ENCODE results near the gene ABHD14A. TPM values are rescaled to one million over a fixed set of nuclear protein-coding genes. Genes with fewer than 3 reads are reported as not detected.
A peak's percentile ranks its signal among the peaks of the same experiment; 100 is the strongest.

The ABHD14A gene
- total and polyA plus RNA-seq, 2 of the 13 experiments (the other 11 are each of a cell fraction or from before 2014, with no cell fraction given): 29.5 to 46.9 TPM

- Histone ChIP-seq H3K4me3 (replicated peaks in 1 of 3; ENCODE audit: insufficient read depth in 1 of 3, low read depth in 2 of 3, low read length in 3 of 3) (peak overlapping the region in 1 of 3 experiments; percentile 42; a peak in 1 of 6 replicates), H3K27ac (ENCODE audit: extremely low read length, insufficient read depth, low read length) (no peak overlapping the region), H3K9me3 (ENCODE audit: low read length) (no peaks in the 10 kb centered on the region), H3K4me2 (ENCODE audit: low read depth, low read length) (peak overlapping the region; percentile 68), H3K36me3 (replicated peaks in 1 of 2; ENCODE audit: control insufficient read depth in 1 of 2, insufficient read depth in 2 of 2, low read length in 2 of 2) (no peaks in the 10 kb centered on the region), H4K20me1 (ENCODE audit: insufficient read depth, low read length) (no peaks in the 10 kb centered on the region), H3K27me3 (ENCODE audit: control insufficient read depth in 1 of 2, insufficient read depth in 2 of 2, low read length in 2 of 2) (peaks cover 0 to 37% of the 10 kb centered on the region in 2 experiments; a peak in 3 of 5 replicates), H3K9ac (ENCODE audit: insufficient read depth, low read depth, low read length) (no peak overlapping the region), H3K4me1 (ENCODE audit: insufficient read depth, low read length) (peaks cover 60% of the 10 kb centered on the region), H3K79me2 (ENCODE audit: insufficient read depth, low read length) (no peaks in the 10 kb centered on the region), H2AFZ (ENCODE audit: low read length) (no peak overlapping the region)
- CTCF ChIA-PET (ENCODE audit: low intra/inter-chr PET ratio, low total read pairs): interaction anchor here (0.7 to 9.0 kb wide), 7 partner anchors 51 to 146 kb away, joined by 3 to 110 read pairs (median 6); partner anchors contain the start of genes DUSP7, PARP3 and RRP9
- FAIRE-seq (peak; percentile 43), ATAC-seq (peak; percentile 83), DNase-seq (ENCODE audit: low spot score) (peak; percentile 78)
- in situ Hi-C loops (cut with HindIII; ENCODE audit: extremely low pct_ligation_motif_present, low pct_unique_long_range_greater_than_20kb) (loop anchor here (5.0 kb wide), 2 partner anchors 41 to 141 kb away; no protein-coding TSS in a partner anchor), intact Hi-C loops (cut with micrococcal nuclease; ENCODE audit: unreplicated experiment) (loop anchor here (1.0 kb wide), 1 partner anchor 122 kb away; no protein-coding TSS in a partner anchor)
- no TSS peak for BruUV-seq (replicated peaks)
- POLR2A ChIA-PET: interaction anchor here (1.7 kb wide), 1 partner anchor 153 kb away, joined by 4 read pairs; the partner anchor contains the start of gene POC1A
- 4% methylated on average over 8 of the region's 18 CpGs for WGBS (ENCODE audit: low lambda C conversion rate)
- TF ChIP-seq, protein P1, sequence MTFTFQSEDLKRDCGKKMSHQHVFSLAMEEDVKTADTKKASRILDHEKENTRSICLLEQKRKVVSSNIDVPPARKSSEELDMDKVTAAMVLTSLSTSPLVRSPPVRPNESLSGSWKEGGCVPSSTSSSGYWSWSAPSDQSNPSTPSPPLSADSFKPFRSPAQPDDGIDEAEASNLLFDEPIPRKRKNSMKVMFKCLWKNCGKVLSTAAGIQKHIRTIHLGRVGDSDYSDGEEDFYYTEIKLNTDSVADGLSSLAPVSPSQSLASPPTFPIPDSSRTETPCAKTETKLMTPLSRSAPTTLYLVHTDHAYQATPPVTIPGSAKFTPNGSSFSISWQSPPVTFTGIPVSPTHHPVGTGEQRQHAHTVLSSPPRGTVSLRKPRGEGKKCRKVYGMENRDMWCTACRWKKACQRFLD (CRISPR knock-in tag; IDR thresholded peaks at IDR 0.05; ENCODE audit: borderline replicate concordance): no peak
- peak; percentile 55; the same call in 1 of the 2 replicates for TF ChIP-seq ATF2 (CRISPR knock-in tag; IDR thresholded peaks at IDR 0.05)
- TF ChIP-seq SP4 (CRISPR knock-in tag; IDR thresholded peaks at IDR 0.05): peak; percentile 56; the same call in 1 of the 2 replicates
- TF ChIP-seq, protein P2, sequence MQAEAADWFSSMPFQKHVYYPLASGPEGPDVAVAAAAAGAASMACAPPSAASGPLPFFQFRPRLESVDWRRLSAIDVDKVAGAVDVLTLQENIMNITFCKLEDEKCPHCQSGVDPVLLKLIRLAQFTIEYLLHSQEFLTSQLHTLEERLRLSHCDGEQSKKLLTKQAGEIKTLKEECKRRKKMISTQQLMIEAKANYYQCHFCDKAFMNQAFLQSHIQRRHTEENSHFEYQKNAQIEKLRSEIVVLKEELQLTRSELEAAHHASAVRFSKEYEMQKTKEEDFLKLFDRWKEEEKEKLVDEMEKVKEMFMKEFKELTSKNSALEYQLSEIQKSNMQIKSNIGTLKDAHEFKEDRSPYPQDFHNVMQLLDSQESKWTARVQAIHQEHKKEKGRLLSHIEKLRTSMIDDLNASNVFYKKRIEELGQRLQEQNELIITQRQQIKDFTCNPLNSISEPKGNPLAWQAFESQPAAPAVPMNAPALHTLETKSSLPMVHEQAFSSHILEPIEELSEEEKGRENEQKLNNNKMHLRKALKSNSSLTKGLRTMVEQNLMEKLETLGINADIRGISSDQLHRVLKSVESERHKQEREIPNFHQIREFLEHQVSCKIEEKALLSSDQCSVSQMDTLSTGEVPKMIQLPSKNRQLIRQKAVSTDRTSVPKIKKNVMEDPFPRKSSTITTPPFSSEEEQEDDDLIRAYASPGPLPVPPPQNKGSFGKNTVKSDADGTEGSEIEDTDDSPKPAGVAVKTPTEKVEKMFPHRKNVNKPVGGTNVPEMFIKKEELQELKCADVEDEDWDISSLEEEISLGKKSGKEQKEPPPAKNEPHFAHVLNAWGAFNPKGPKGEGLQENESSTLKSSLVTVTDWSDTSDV (CRISPR knock-in tag; IDR thresholded peaks at IDR 0.05): no peak
- no peak for TF ChIP-seq ZFP36L2 (CRISPR knock-in tag; IDR thresholded peaks at IDR 0.05)
- TF ChIP-seq CEBPZ (IDR thresholded peaks at IDR 0.05; ENCODE audit: low read length): no peak
- TF ChIP-seq RXRB (CRISPR knock-in tag; IDR thresholded peaks at IDR 0.05; ENCODE audit: borderline replicate concordance): peak; percentile 38; the same call in 1 of the 2 replicates
- TF ChIP-seq, protein P3, sequence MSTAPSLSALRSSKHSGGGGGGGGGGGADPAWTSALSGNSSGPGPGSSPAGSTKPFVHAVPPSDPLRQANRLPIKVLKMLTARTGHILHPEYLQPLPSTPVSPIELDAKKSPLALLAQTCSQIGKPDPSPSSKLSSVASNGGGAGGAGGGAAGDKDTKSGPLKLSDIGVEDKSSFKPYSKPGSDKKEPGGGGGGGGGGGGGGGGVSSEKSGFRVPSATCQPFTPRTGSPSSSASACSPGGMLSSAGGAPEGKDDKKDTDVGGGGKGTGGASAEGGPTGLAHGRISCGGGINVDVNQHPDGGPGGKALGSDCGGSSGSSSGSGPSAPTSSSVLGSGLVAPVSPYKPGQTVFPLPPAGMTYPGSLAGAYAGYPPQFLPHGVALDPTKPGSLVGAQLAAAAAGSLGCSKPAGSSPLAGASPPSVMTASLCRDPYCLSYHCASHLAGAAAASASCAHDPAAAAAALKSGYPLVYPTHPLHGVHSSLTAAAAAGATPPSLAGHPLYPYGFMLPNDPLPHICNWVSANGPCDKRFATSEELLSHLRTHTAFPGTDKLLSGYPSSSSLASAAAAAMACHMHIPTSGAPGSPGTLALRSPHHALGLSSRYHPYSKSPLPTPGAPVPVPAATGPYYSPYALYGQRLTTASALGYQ (CRISPR knock-in tag; IDR thresholded peaks at IDR 0.05): no peak
Observed at GRCh38 chr3:52001443-52001974, 26.6 kb downstream of the ABHD14A start.

All from HepG2 (cell line).